HG02798 (cell line): ENCODE data around the gene HES2.
"Not testable (repeated sequence)": the region's sequence is repeated elsewhere in the genome, so short reads cannot be mapped to it uniquely, and the experiment has no call there.

Experiments used
- ATAC-seq: cut with Tn5 transposase; IDR thresholded peaks from one replicate; pipeline ENCODE4 v1.9.1; 2021; ENCODE audit warnings: mild to moderate bottlenecking; ENCODE audit not compliant: unreplicated experiment, poor library complexity

The HES2 gene

GRCh38 chr1:6419804-6420453 lies at the start of gene HES2:
HES2 (minus strand) TSS chr1:6419919; CDS start chr1:6419820, 99 bp downstream.
- ATAC-seq: no peak

DNA sequence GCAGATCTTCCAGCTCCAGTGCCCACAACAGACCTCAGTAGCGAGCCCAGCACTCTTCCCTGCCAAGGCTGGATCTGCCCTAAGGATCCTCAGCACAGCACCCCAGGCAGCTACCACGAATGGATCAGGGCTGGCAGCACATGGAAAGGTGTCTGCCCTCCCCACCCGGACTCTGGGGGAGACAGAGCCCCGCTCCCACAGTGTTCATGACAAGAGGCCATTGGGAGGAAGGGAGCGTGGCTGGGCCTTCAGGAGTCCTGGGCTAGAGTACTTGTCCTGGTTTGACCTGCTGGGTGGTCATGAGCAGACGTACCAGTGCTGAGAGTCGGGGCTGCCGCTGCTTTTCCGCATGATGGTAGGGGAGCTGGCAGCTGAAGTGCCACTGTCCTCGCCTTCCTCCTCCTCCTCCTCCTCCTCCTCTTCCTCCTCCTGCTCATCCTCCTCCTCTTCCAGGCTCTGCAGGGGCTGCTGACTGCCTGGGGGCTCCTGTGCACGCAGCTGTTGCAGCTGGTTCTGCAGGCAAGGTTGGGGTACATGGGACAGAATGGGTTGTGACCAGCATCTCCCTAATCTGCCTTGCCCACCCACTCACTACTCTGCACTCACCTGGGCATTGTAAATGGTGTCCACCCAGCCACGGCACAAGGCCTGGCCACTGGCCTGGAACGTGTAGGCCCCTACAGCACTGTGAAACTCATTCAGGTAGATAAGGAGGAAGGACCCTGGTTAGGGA lies 49.2 kb upstream of the HES2 start:
- ATAC-seq: no peak

DNA sequence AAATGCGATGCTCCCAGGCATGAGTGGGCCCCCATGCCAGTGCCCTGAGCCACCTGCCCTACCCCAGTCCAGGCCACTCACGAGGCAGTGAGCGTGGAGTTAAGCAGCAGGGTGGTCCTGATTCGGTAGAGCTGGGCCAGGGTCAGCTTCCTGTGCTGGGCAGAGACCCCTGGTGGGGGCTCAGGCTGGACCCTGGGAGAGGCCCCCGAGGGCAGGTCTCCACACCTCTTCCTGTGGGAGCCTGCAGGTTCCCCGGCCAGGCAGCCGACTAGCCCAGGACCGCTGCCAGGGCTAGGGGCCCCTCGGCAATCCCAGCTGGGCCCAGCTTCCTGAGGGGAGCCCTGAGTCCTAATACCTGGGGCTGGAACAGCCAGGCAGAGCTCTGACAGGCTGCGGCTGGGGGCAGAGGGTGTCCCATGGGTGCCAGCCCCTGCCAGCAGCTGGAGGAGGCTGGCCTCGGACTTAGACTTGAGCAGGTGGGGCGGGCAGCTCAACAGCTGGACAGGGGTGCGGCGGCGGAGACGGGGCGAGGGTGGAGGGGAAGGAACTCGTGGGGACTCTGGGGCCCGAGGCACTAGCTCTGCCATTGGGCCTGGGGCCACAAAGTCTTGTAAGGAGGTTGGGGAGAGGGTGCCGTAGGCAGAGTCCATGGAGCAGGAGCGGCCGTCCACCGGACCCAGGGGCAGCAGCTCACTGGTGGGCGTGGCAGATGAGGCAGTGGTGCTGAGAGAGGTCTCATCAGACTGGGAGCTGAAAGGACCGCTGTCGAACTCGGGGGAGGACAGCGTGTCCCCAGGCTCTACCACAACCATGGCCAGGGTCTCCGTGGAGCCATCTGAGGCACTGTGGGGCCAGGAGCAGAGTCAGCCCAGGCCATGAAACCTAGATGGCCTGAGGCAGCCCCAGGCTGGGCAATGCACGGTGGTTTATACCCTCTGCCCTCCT lies 48.3 kb upstream of the HES2 start:
- ATAC-seq: no peak

GRCh38 chr1:6467224-6467623 lies 47.5 kb upstream of the HES2 start:
- no peak for ATAC-seq

DNA sequence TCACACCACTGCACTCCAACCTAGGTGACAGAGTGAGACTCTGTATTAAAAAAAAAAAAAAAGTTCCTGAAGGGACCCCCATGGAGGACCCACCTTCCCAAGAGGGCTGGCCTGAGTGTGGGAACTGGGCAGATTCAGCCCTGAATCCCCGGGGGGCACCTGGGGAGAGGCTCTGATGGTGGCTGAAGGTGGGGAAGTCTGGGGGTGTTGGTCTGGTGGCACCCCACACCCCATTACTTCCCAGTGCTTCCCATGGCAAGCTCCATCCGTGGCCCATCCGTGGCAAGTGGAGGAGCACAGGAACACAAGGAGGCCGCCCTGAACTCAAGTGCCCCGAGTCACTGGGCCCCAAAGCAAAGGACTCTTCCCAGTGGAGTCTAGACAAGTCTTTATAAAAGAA lies 47.0 kb upstream of the HES2 start:
- ATAC-seq: no peak

DNA sequence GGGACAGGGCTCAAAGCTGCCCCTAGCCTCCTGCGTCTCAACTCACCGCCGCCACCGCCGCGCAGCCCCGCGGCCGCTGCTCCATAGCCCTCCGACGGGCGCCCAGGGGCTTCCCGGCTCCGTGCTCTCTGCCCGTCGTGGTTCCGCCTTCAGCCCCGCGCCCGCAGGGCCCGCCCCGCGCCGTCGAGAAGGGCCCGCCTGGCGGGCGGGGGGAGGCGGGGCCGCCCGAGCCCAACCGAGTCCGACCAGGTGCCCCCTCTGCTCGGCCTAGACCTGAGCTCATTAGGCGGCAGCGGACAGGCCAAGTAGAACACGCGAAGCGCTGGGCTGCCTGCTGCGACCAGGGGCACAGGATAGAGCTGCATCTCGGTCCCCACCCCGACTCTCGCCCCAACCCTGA lies 46.3 kb upstream of the HES2 start, which contains the start of gene TNFRSF25:
TNFRSF25 (minus strand) TSS at position 151 of the 400 bp plus-strand sequence; CDS start at position 85, 66 bp downstream.
- ATAC-seq: no peak

GRCh38 chr1:6465461-6466005 lies 45.8 kb upstream of the HES2 start:
- no peak for ATAC-seq

DNA sequence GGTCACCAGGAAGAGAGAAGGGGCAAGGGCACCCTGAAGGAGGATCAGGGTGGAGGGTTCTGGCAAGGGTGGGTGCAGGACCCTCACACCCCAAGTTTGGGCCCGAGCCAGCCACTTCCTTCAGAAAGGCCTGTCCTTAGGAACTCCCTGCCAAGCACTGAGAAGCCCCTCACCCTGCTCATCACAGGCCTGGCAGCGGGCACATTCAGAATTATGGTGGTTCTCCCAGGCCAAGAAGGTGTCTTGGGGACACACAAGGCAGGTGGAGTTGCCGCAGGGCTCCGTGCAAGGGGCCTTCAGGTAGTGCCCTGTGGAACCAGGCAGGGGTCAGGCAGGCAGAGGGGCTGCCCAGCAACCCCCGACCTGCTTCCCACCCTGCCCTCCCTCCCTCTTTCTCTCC lies 45.2 kb upstream of the HES2 start:
- ATAC-seq: no peak

DNA sequence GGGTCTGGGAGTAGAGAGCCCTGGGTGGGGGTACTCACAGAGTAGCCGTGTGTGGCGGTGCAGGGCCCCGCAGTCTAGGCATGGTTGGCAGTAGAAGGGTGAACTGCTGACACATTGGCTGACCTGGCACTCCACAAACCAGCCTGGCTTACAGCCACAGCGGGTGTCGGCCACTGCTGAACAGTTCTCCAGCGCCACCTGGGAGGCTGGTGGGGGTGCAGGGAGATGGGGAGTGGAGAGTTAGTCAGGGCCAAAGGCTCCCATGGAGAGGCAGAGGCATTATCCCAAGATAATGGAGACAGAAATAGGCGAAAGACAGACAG lies 44.8 kb upstream of the HES2 start:
- ATAC-seq: no peak

DNA sequence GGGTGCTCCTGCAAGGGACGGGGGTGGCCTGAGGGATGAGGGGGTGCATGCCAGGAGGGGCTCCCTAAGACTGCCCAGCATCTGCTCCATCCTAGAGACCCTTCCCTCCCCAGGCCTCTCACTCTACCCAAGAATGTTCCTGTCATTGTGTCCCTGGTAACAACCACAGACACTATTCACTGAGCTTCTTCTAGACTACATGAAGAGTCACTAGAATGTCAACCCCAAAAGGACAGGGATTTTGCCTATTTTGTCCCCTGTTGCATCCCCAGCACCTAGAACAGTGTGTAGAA lies 43.3 kb upstream of the HES2 start:
- no peak for ATAC-seq

DNA sequence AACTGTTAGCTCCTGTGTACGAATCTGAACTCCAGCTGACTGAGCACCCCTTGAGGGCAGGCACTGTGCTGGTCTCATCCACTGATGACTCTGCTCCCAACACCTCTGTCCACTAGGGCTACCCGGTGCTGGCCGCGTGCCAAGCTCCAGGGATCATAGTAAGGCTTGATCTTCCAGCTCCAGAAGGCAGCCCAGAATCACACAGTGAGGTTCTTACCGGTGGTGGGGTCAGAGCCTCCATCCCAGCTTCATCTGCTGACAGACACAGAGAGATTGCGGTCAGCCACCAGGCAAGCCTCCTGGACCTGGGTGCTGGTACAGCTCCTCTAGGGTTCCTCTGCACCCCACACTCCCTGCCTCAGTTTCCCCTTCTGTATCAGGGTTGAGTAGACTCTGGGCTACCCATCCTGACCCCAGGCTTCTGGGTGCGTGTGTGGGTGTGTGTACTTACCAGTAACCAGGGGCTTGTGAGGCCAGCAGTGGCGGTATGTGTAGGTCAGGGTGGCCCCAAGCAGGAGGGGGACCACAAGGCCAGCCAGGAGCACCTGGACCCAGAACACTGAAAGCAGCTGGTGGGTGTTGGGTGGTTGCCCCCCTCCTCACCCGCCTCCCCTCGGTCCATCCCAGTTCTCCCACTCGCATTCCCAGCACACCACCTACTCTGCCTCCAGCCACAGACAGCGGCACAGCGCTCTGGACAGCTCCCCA lies 42.8 kb upstream of the HES2 start:
- no peak for ATAC-seq

DNA sequence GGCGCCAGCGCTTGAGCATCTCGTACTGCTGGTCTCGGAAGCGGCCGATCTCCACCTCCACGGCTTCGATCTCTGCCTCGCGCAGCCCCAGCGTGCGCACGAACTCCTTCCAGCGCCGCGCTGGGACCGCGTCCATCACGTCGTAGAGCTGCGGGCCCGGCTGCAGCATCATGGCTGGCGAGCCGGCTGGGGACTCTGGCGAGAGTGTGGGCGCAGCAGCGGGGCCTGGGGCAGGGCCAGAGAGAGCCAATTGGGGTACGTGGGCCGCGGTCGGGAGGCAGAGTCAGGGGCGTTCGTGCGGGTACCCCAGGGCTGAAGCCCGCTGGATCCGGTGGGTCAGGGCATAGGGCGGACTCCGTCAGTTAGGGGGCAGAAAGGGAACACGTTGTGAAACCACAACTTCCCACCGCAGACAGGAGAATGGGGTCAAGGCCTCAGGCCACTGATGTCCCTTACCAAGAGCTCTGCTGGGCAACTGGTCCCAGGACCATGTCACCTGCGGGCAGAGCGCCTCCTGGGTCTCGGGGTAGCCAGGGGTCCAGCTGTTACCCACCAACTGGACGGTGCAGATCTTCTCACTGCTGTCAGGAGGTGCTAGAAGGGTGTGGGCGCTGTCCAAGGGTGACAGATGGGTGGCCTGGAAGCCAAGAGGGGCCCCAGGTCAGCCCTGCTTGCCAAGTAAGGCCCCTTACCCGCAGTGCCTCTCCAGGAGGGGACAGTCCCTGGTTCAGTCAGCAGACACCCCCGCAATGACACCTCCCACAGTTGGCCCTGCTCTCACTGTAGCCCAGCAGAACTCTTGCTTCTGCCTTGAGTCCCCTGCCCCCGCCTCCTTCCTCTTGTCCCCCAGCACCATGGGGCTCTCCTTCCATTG lies 42.1 kb upstream of the HES2 start:
- ATAC-seq: no peak

DNA sequence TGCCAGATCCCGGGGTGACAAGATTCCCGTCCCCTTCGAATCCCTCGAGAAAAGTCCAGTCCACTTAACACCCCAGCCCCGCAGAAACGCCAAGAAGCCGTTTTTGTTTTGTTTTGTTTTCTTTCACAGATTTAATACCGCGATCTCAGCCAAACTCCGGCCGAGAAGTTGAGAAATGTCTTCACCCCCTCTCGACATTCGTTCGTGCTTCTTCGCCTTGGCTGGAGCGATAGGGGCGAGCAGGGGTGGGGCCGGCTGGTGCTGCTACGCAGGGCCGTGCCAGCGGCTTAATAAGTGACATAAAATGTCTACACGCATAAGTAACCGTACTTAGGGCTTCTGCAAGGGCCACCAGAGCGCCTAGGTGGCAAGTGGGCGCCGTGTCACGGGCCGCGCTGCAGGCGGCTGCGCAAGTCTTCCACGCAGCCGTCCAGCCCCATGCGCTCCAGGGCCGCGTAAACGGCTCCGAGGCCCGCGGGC lies 41.4 kb upstream of the HES2 start:
- ATAC-seq: no peak

DNA sequence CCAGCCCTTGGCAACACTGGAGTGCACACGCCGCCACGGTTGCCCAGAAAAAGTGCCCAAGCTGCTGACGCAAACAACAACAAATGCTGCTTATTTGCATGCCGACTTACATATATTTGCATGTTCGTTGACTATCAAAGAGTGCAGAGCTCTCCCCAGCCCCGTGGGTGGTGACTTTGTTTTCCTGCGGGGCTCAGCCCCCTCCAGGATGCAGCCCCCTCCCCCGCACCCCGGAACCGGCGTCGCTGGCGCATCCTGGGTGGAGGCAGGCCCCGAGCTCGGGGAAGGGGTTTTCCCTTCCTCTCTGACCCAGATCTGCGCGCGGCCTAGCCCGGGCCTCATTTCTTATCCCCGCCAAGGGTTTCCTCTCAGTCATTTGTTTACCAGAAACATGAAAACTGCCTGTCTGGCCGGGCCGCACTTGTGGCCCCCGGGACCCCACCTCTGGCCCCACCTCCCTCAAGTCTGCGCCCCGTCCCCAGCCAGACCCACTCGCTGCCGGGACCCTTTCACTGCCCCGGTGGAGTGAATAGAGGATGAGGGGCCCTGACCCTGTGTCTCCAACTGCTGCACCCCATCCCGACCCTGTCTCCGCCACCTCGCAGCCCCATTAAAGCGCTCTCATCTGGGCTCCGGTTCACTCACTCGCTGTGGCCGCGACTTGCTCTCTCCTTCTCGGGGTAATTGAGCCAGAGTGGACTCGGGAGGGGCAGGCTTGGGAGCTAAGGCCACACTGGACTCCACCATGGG lies 40.8 kb upstream of the HES2 start:
- no peak for ATAC-seq

- no peak for ATAC-seq
These were observed 40.1 kb upstream of the HES2 start for GRCh38 chr1:6459850-6460265.

DNA sequence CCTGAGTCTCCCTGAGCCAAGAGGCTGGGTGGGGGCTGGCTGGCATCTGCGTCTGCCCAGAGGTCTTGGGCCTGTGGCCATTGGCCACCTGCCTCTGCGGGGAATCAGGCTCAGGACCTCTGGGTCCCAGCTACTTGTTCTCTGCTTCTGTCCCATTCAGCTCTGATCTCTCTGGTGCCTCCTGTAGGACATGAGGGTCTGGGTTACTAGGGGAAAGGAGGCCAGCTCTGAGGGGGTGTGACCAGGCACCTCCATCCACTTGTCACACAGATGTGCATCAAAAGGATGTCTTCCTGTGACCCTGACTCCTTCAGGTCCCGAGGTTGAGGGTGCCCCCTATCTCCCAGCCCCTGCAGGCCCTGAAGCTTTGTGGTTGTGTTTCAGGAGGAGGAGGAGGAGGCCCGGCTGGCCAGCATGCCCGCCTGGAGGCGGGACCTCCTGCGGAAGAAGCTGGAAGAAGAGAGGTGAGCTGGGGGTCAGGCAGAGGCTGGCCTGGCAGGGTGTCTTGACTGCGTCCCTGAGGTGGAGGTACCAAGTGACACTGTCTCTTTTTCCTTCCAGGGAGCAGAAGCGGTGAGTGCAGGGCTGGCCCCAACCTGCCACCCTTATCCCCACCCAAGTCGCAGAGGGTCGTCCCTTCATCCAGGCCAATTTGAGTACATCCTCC lies 37.2 kb upstream of the HES2 start:
- ATAC-seq: no peak

- ATAC-seq: not testable (repeated sequence)
These were observed 36.2 kb upstream of the HES2 start for GRCh38 chr1:6455752-6456520.
